ENCODE results near the gene PSD2.

The PSD2 gene

GRCh38 chr5:139878093-139878492, 82.5 kb downstream of the PSD2 start:
- FAIRE-seq (no peak), DNase-seq (ENCODE audit: insufficient read length, low spot score) (no peak)
- TF ChIP-seq POLR2A (IDR thresholded peaks at IDR 0.05; ENCODE audit: low read depth, low read length) = no peak
- TF ChIP-seq PAX5 (IDR thresholded peaks at IDR 0.05; ENCODE audit: insufficient read depth, low read length, severe bottlenecking) = no peak
- TF ChIP-seq POU2F2 (IDR thresholded peaks at IDR 0.05; ENCODE audit: low read depth, low read length) = no peak
- TF ChIP-seq TAF1 (IDR thresholded peaks at IDR 0.05; ENCODE audit: low read depth, low read length) = no peak
- TF ChIP-seq POLR2AphosphoS5 (IDR thresholded peaks at IDR 0.05; ENCODE audit: low read depth, low read length) = no peak
- no peak for TF ChIP-seq SPI1 (IDR thresholded peaks at IDR 0.05; ENCODE audit: low read depth, low read length)

DNA sequence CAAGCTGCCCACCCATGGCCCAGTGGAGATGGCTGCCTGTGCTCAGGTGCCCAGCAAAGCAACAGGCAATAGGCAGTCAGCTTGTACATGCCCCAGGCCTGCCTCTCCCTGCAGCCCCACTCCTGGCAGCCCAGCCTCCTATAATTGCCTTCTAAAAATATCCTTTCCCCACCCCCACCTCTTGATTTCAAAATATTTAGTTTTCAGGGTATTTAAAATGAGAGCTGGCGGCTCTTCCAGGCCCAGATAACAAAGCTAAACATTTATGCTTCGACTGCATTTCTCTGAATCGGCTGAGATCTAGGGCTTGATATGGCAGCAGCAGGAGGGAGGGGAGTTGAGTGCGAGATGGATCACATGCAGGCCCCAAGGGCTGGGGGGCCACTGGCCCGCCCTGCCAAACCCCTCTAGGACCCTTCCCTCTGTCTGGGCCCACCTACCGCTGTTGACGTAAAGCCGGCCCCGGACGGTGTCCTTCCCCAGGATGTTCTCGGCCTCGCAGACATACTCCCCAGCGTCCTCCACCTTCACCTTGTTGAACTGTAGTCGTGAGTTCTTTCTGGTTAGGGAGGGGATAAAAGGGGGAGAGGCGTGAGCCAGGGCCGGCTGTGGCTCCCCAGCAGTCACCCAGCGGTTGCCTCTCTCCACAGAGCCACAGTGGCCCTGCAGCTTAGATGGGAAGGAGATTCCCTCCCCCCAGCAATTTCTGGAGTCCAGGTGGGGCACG, 85.0 kb downstream of the PSD2 start:
- no peak for FAIRE-seq
- no peak for DNase-seq (ENCODE audit: insufficient read length, low spot score)

GRCh38 chr5:139881143-139881733, 85.6 kb downstream of the PSD2 start:
- FAIRE-seq (no peak), DNase-seq (ENCODE audit: insufficient read length, low spot score) (no peak)
- TF ChIP-seq TAF1 (IDR thresholded peaks at IDR 0.05; ENCODE audit: low read depth, low read length) (no peak), POLR2A (IDR thresholded peaks at IDR 0.05; ENCODE audit: low read depth, low read length) (no peak), POU2F2 (IDR thresholded peaks at IDR 0.05; ENCODE audit: low read depth, low read length) (no peak), POLR2AphosphoS5 (IDR thresholded peaks at IDR 0.05; ENCODE audit: low read depth, low read length) (no peak), SPI1 (IDR thresholded peaks at IDR 0.05; ENCODE audit: low read depth, low read length) (no peak), PAX5 (IDR thresholded peaks at IDR 0.05; ENCODE audit: insufficient read depth, low read length, severe bottlenecking) (no peak)

More for the DNA sequence above, 85.0 kb downstream of the PSD2 start:
- no peak for TF ChIP-seq TAF1 (IDR thresholded peaks at IDR 0.05; ENCODE audit: low read depth, low read length)
- TF ChIP-seq POU2F2 (IDR thresholded peaks at IDR 0.05; ENCODE audit: low read depth, low read length) = no peak
- no peak for TF ChIP-seq POLR2AphosphoS5 (IDR thresholded peaks at IDR 0.05; ENCODE audit: low read depth, low read length)
- no peak for TF ChIP-seq SPI1 (IDR thresholded peaks at IDR 0.05; ENCODE audit: low read depth, low read length)
- no peak for TF ChIP-seq POLR2A (IDR thresholded peaks at IDR 0.05; ENCODE audit: low read depth, low read length)

DNA sequence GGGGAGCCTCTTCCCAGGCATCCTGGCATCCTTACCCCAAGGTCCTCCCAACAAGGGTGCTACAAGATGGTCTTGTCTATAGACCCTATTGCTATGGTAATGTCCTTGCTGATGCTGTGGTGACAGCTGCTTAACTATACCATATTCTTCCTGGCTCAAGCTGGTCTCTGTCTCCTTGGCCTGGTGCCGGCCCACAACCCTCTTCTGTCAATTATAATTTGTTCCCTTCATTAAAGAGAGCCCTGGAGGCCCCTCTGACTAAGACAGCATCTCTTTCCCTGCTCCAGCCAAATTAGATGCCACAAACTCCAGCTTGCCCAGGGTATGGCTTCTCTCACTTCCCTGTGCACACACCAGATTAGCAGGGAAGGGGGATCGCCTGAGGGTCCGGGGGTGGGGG, 86.7 kb downstream of the PSD2 start:
- FAIRE-seq (no peak), DNase-seq (ENCODE audit: insufficient read length, low spot score) (no peak)
- TF ChIP-seq POLR2AphosphoS5 (IDR thresholded peaks at IDR 0.05; ENCODE audit: low read depth, low read length) (no peak), POLR2A (IDR thresholded peaks at IDR 0.05; ENCODE audit: low read depth, low read length) (no peak), PAX5 (IDR thresholded peaks at IDR 0.05; ENCODE audit: insufficient read depth, low read length, severe bottlenecking) (no peak), POU2F2 (IDR thresholded peaks at IDR 0.05; ENCODE audit: low read depth, low read length) (no peak), SPI1 (IDR thresholded peaks at IDR 0.05; ENCODE audit: low read depth, low read length) (no peak), TAF1 (IDR thresholded peaks at IDR 0.05; ENCODE audit: low read depth, low read length) (no peak)

- TF ChIP-seq PAX5 (IDR thresholded peaks at IDR 0.05; ENCODE audit: insufficient read depth, low read length, severe bottlenecking) (no peak), POU2F2 (IDR thresholded peaks at IDR 0.05; ENCODE audit: low read depth, low read length) (no peak), TAF1 (IDR thresholded peaks at IDR 0.05; ENCODE audit: low read depth, low read length) (no peak), POLR2AphosphoS5 (IDR thresholded peaks at IDR 0.05; ENCODE audit: low read depth, low read length) (no peak), SPI1 (IDR thresholded peaks at IDR 0.05; ENCODE audit: low read depth, low read length) (no peak), POLR2A (IDR thresholded peaks at IDR 0.05; ENCODE audit: low read depth, low read length) (no peak)
- FAIRE-seq (no peak), DNase-seq (ENCODE audit: insufficient read length, low spot score) (no peak)
These were observed 87.4 kb downstream of the PSD2 start for GRCh38 chr5:139882961-139883539.

DNA sequence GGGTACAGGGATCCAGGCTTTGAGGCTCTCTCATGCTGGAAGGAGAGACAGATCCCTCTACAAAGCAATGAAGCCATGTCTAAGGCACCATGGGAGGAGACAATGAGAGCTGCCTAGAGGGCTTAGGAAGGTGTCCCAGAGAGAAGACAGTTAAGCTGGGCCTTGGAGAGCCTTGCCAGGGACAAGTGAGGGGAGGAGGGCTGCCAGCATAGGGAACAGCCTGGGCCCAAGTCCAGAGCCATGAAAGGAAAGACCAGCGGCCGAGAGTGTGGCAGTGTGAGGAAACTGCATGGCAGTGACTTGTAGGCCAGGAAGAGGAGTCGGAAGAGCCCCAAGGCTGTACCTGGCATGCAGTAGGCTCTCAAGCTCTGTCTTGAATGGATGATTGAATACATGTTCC, 88.5 kb downstream of the PSD2 start:
- FAIRE-seq = no peak
- TF ChIP-seq POLR2A (IDR thresholded peaks at IDR 0.05; ENCODE audit: low read depth, low read length) (no peak), POLR2AphosphoS5 (IDR thresholded peaks at IDR 0.05; ENCODE audit: low read depth, low read length) (no peak), PAX5 (IDR thresholded peaks at IDR 0.05; ENCODE audit: insufficient read depth, low read length, severe bottlenecking) (no peak), POU2F2 (IDR thresholded peaks at IDR 0.05; ENCODE audit: low read depth, low read length) (no peak), TAF1 (IDR thresholded peaks at IDR 0.05; ENCODE audit: low read depth, low read length) (no peak), SPI1 (IDR thresholded peaks at IDR 0.05; ENCODE audit: low read depth, low read length) (no peak)
- no peak for DNase-seq (ENCODE audit: insufficient read length, low spot score)

GRCh38 chr5:139884734-139885133, 89.1 kb downstream of the PSD2 start:
- FAIRE-seq (no peak), DNase-seq (ENCODE audit: insufficient read length, low spot score) (no peak)
- TF ChIP-seq PAX5 (IDR thresholded peaks at IDR 0.05; ENCODE audit: insufficient read depth, low read length, severe bottlenecking) (no peak), POLR2A (IDR thresholded peaks at IDR 0.05; ENCODE audit: low read depth, low read length) (no peak), POU2F2 (IDR thresholded peaks at IDR 0.05; ENCODE audit: low read depth, low read length) (no peak), SPI1 (IDR thresholded peaks at IDR 0.05; ENCODE audit: low read depth, low read length) (no peak), POLR2AphosphoS5 (IDR thresholded peaks at IDR 0.05; ENCODE audit: low read depth, low read length) (no peak), TAF1 (IDR thresholded peaks at IDR 0.05; ENCODE audit: low read depth, low read length) (no peak)

- TF ChIP-seq SPI1 (IDR thresholded peaks at IDR 0.05; ENCODE audit: low read depth, low read length) (no peak), PAX5 (IDR thresholded peaks at IDR 0.05; ENCODE audit: insufficient read depth, low read length, severe bottlenecking) (no peak), POLR2AphosphoS5 (IDR thresholded peaks at IDR 0.05; ENCODE audit: low read depth, low read length) (no peak), POLR2A (IDR thresholded peaks at IDR 0.05; ENCODE audit: low read depth, low read length) (no peak), POU2F2 (IDR thresholded peaks at IDR 0.05; ENCODE audit: low read depth, low read length) (no peak), TAF1 (IDR thresholded peaks at IDR 0.05; ENCODE audit: low read depth, low read length) (no peak)
- peak; percentile 28 for FAIRE-seq
- no peak for DNase-seq (ENCODE audit: insufficient read length, low spot score)
These were observed 89.7 kb downstream of the PSD2 start for GRCh38 chr5:139885172-139885856.

GRCh38 chr5:139885857-139886208, 90.2 kb downstream of the PSD2 start:
- no peak for FAIRE-seq
- no peak for TF ChIP-seq POLR2AphosphoS5 (IDR thresholded peaks at IDR 0.05; ENCODE audit: low read depth, low read length)
- TF ChIP-seq POU2F2 (IDR thresholded peaks at IDR 0.05; ENCODE audit: low read depth, low read length) = no peak
- TF ChIP-seq TAF1 (IDR thresholded peaks at IDR 0.05; ENCODE audit: low read depth, low read length) = no peak
- no peak for TF ChIP-seq PAX5 (IDR thresholded peaks at IDR 0.05; ENCODE audit: insufficient read depth, low read length, severe bottlenecking)
- no peak for TF ChIP-seq POLR2A (IDR thresholded peaks at IDR 0.05; ENCODE audit: low read depth, low read length)
- no peak for TF ChIP-seq SPI1 (IDR thresholded peaks at IDR 0.05; ENCODE audit: low read depth, low read length)

More at GRCh38 chr5:139885857-139886208, 90.2 kb downstream of the PSD2 start:
- DNase-seq (ENCODE audit: insufficient read length, low spot score) = no peak
